Measurements from ENCODE around the gene SSR1.
"Not testable (repeated sequence)": the region's sequence is repeated elsewhere in the genome, so short reads cannot be mapped to it uniquely, and the experiment has no call there.

The SSR1 gene

GRCh38 chr6:7273709-7274108 is 39.3 kb downstream of the SSR1 start:
- no peak for DNase-seq

DNA sequence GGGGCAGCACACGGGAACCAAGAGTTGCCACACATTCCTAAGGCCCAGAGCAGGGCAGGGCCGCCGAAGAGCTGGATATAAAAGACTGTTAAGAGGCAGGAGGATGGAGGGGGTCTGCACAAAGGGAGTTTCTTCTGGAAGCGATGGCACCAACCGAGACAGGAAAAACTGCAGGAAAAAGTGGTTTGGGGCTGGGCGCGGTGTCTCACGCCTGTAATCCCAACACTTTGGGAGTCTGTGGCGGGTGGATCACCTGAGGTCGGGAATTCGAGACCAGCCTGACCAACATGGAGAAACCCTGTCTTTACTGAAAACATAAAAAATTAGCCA is 41.8 kb downstream of the SSR1 start:
- DNase-seq: no peak

DNA sequence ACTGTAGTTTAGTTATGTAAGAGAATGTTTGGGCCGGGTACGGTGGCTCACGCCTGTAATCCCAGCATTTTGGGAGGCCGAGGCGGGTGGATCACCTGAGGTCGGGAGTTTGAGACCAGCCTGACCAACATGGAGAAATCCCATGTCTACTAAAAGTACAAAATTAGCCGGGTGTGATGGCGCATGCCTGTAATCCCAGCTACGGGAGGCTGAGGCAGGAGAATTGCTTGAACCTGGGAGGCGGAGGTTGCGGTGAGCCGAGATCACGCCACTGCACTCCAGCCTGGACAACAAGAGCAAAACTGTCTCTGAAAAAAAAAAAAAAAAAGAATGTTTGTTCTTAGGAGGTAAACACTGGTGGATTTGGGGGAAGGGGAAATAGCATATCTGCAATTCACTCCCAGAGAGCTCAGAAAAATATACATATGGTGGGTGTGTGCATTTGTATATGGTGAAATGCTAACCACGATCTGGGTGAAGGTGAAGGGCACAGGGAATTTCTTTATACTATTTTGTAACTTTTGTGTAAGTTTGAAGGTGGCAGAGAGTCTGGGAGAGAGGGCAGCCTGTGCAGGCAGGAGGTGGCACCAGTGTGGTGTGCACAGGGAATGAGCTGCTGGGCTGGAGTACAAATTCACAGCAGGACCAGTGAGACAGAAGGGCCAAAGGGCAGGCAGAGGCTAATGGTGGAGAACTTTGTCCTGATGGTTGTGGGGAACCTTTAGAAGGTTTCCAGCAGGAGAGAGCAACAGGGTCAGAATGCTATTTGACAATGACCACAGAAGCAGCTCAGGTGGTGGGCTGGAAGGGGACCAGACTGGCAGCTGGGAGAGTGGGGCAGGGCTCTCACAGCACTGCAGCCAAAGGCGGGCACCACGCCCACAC is 42.4 kb downstream of the SSR1 start:
- DNase-seq: no peak

- DNase-seq: no peak
These were observed 43.2 kb downstream of the SSR1 start for GRCh38 chr6:7269816-7270215.

GRCh38 chr6:7268816-7269555 is 44.0 kb downstream of the SSR1 start:
- no peak for DNase-seq

DNA sequence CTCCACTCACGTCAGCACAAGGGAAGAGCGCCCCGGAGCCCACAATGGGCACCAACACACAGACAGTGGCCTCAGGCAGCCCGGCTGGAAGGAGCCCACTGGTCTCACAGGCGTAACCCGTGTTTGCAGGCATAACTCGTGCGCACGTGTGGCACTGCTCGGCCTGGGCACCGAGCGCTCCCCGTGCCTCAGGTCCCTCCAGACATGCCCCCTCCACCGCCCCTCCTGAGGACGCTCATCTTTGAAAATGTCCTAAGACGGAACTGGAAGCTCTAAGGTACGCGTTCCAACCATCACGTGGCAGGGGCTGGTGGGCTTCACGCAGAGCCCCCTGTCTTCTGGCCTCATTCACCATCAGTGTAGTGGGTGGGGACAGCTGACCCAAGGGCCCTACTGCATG is 44.6 kb downstream of the SSR1 start:
- DNase-seq: no peak

GRCh38 chr6:7267466-7268091 is 45.4 kb downstream of the SSR1 start:
- no peak for DNase-seq

DNA sequence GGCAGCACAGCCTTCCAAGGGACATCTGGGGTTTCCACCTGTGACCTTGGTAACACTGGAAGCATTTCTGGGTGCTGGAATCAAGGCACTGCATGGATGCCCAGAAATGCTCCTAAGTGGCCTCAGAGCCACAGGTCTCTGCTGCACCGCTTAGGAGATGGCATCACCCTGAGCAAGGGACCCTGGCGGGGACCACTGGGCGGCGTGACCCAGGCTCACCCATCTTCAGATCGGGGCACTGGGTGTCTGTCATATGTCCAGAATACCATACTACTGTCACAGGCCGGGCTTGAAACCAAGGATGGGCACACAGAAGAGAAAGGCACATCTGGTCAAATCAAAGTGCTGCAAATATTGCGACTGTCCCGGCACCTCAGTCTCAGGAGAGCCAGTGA is 45.9 kb downstream of the SSR1 start:
- DNase-seq: no peak

GRCh38 chr6:7265385-7265726 is 47.6 kb downstream of the SSR1 start:
- DNase-seq: not testable (repeated sequence)

GRCh38 chr6:7264686-7265384 is 48.2 kb downstream of the SSR1 start:
- no peak for DNase-seq

DNA sequence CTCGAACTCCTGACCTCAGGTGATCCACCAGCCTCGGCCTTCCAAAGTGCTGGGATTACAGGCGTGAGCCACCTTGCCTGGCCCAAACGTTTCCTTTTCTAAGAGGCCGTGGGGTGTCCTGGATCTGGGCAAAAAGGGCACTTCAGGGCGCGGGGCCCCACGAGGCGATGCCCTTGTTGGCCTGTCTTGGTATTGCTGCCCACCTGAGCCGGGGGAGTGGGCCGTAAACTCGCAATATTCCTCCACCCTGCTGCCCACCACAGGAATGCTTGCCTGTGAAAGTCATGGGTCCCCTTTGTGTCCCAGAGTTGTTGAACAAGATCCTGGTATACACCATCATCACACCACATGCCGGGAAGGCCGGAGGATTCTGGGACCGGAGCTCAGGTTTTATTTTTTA is 49.0 kb downstream of the SSR1 start:
- no peak for DNase-seq

DNA sequence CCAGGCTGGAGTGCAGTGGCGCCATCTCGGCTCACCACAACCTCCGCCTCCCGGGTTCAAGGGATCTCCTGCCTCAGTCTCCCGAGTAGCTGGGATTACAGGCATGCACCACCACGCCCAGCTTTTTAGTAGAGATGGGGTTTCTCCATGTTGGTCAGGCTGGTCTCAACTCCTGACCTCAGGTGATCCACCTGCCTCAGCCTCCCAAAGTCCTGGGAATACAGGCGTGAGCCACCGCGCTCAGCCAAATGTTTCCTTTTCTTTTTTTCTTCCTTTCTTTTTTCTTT is 49.5 kb downstream of the SSR1 start:
- not testable (repeated sequence) for DNase-seq

- DNase-seq: no peak
These were observed 50.1 kb downstream of the SSR1 start for GRCh38 chr6:7262746-7263518.

GRCh38 chr6:7261852-7262461 is 51.0 kb downstream of the SSR1 start:
- DNase-seq: no peak

- no peak for DNase-seq
These were observed 51.8 kb downstream of the SSR1 start for GRCh38 chr6:7261032-7261841.

- DNase-seq: no peak
These were observed 52.5 kb downstream of the SSR1 start for GRCh38 chr6:7260291-7261031.

DNA sequence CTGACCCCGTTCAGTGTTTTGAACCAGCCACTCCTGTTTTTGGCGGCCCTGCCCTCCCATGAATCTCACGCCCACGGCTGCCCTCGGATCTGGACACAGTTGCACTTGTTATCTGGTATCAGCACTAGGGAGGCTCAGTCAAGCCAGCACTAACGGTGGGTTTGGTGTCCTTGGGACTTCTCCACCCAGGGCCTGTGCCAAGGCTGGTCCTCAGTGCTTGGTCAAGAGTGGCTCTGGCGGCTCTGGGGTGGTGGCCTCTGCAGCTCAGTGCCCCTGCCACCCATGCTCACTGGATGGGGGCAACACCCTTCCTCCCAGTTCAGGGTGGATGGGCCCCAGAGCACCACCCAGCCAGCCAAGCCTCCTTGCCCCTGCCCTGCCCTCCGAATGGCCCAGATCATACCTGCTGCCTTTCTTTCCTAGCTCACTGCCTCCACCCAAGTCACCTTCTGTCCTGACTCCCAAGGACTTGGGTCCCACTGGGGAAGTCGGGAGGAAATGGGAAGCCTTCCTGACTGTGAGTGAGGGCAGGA is 54.7 kb downstream of the SSR1 start:
- DNase-seq: no peak

GRCh38 chr6:7257521-7258230 is 55.3 kb downstream of the SSR1 start:
- DNase-seq: no peak

DNA sequence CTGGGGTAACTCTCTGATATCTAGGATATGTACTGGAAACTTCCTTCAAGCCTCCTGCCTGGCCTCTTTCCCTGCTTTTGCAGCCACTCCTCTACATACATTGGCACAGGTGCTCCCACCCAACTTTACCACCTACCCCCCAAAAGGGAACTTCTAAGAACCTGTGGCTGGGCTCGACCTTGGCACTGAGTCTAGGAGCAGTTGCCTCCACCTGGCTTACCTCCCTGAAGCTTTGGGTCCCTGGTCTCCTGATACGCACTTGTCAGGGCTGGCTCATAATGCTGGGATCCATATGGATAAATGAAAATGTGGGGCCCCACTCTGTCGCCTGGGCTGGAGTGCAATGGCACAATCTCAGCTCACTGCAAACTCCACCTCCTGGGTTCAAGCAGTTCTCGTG is 56.2 kb downstream of the SSR1 start:
- no peak for DNase-seq

GRCh38 chr6:7255918-7256317 is 57.1 kb downstream of the SSR1 start:
- DNase-seq: no peak
